HG03571 (cell line): ENCODE measurements around the gene LAPTM4A.
"Not testable (repeated sequence)": the region's sequence is repeated elsewhere in the genome, so short reads cannot be mapped to it uniquely, and the experiment has no call there.

Experiments used
- ATAC-seq: cut with Tn5 transposase; IDR thresholded peaks from one replicate; pipeline ENCODE4 v1.9.1; 2021; ENCODE audit not compliant: unreplicated experiment

The LAPTM4A gene

DNA sequence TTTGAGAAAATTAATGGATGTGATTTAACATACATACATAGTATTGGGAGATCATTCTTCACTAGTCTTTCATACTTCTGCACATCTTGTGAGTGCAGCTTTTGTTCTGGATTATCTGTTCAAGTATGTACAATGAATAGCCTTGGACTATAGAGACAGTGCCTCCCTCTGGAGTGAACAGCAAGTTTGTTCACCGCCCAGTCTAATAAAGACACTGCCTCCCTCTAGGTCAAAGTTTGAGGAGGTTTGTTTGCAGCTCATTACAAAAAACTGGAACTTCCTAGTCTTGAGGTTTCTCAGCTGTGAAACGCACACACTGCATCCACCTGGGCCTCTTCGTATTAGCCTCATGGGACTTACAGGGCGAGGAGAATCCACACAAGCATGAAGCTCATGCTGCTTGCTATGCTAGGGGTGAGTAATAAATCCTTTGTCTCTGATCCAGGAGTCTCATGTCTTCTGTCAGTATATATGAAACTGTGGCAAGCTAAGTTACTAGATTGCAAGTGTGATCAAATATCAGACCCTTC is 26.0 kb upstream of the LAPTM4A start:
- no peak for ATAC-seq

DNA sequence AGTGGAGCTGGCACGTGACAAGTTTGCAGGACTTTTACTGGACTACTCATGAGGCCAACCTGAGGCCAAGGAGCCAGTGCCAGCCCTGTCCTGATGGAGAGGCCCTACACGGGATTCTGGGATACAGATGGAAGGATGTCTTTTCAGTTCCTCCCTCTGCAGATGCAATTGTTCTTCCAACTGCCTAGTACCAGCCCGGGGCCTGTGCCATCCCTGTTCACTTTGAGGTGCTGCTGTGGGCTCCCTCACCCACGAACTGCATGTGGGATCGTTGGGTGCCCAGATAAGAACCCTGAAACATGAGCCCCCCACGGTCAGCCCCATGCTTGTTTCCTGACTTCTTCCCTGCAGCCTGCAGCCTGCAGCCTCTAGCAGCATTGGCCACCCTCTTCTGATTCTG is 25.3 kb upstream of the LAPTM4A start:
- ATAC-seq, result no peak

DNA sequence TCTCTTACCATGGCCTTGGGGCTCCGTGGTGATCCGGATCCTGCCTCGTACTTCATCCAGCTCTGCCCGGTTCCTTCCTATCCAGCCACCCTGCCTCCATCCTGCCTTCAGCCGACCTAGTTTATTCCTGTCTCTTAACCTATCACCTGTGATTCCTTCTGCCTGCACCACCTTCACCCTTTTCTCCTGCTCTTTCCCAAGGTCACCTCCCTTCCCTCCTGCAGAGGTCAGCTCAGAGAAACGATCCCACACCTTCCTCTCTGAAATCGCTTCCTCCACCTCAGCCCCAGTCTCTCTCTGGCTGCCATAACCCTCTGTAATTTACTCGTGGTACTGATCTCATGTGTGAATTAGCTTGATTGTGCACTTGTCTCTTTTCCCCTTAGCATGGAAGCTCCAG is 23.5 kb upstream of the LAPTM4A start:
- ATAC-seq, result no peak

DNA sequence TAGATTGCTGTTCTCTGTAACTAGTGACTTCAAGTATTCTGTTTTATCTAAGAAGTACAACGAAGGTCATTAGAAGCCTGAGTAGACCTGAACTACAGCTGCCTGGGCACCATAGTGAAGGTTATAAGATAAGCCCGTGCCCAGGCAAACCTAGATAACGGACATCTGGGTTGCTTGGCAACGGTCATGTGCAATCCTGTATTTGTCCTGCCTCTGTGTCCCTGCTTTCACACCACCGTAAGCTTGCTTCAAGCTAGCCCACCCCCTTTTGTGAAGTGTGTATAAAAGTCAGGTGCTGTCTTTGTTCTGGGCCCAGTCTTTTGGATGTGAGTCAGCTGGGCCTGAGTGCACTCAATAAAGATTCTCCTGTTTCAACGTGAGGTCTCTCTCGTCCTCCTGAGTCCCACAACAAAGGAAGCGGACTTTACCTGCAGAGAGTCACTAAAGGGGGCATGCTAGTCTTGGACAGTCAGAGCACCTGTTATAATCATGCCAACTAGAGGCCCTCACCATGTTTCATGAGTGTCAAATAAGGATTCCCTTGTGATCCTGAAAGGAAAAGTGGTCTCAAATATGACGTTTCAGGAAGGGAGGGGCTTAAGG is 22.7 kb upstream of the LAPTM4A start:
- ATAC-seq, result not testable (repeated sequence)

DNA sequence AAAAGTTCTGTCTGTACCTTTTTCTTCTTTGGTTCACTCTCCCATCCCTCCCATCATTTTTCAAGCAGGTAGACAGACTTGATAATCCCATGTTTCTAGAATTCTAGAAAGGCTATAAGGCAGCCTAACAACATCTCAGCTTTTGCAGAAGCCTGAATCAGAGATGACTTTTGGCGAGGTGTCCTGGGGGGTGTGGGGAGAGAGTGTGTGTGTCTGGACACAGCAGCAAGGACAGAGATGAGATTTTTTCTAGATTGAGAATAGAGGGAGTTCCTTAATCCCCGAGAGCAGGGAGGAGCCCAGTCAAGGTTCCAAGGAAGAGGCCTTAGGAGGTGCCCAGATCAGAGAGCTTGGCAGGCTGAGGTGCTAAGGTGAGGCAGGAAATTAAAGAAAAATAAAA is 22.0 kb upstream of the LAPTM4A start:
- ATAC-seq, result no peak

DNA sequence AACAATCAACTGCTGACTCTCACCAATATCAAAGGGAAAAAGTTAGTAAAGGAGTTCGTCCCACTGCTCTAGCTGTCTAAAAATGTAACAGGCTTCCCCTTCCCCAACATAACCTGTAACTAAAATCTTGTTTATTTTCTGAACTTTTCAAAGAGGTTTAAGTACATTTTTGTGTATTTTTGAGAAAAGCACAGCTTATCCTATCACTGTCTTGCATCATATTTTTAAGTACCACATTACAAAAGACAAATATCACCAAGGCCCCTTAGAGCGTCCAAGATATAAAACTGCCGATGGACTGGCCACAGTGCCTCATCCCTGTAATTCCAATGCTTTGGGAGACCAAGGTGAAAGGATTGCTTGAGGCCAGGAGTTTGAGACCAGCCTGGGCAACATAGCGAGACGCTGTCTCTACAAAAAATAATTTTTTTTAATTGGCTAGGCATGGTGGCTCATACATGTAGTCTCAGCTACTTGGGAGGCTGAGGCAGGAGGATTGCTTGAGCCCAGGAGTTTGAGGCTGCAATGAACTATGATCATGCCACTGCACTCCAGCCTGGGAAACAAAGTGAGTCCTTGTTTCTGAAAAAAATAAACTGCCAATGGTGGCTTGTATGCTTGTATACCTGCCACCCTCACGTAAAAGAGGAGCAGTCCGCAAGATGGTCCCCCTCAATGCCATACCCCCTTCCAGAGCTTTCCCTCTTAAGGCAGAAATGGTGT is 21.2 kb upstream of the LAPTM4A start:
- no peak for ATAC-seq

DNA sequence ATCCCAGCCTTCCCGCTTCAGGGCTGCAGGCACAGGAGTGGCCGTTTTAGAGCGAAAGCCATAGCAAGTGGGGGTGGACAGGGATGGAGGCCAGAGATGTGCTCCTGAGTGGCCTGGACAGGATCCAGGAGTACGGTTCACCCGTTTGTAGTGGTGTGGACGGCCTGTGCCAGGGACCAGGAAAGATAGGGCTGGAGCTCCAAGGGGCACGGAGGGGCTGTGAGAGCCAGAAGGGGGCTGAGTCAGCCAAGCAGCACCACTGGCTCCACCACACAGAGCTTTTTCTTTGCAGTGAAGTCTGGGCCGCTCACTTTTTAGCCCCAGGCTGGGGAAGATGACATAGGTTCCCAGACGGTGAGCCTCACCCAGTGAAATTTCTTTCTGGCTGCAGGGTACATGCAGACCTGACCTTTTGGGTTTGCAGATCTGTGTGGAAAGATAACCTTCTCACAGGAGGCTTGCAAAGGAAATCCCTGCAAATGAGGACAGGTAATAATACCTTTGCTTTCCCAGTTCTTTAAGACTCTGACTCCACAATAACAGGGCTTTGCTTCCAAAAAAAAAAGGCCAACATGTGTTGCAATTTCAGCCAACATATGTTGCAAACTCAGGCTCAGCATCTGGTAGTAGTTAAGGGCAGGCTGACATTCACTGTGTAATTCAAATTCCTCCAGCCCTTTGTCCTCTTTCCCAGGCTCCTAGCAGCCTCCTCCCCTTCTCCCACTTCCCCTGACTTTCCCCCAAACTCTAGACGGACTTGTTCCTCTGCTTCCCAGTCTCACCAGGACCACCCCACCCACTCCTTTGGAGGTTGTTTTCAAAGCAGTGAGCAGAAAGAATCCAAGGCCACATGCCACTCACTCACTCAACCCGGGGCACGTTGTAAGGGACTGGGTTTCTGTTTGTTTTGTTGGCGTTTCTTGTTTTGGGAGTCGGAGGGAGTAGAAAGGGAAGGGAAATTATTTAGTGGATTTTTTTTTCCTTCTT is 20.3 kb upstream of the LAPTM4A start:
- ATAC-seq, result no peak

DNA sequence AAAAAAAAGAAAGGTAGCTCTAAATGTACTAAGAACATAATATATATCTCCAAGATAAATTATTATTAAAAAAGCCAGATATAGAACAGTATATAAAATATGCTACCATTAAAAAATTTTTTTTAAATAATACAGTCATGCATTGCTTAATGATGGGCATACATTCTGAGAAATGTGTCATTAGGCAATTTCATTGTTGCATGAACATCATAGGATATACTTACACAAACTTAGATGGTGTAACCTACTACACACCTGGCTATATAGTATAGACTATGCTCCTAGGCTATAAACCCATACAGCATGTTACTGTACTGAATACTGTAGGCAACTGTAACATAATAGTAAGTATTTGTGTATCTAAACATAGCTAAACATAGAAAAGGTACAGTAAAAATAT is 18.3 kb upstream of the LAPTM4A start:
- no peak for ATAC-seq

DNA sequence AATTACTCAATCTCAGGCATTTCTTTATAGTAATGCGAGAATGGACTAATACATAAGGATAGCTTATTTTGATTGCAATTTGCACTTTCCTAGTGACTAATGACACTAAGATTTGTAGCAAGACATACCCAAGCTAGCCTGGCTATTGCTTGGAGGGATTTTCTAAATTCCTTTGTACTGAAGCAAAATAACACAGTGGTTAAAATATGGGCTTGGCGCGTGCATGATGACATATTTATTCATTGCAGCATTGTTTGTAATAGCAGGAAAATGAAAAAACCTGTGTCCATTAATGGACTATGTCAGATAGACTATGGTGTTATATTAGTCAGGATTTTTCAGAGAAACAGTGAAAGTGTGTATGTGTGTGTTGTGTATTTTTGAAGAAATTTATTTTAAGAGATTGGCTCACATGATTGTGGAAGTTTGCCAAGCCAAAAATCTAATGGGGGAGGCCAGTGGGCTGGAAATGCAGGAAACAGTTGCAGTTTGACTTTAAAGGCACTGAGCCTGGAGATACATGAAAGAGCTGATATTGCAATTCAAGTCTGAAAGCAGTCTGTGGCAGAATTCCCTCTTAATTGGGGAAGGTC is 16.7 kb upstream of the LAPTM4A start:
- no peak for ATAC-seq

DNA sequence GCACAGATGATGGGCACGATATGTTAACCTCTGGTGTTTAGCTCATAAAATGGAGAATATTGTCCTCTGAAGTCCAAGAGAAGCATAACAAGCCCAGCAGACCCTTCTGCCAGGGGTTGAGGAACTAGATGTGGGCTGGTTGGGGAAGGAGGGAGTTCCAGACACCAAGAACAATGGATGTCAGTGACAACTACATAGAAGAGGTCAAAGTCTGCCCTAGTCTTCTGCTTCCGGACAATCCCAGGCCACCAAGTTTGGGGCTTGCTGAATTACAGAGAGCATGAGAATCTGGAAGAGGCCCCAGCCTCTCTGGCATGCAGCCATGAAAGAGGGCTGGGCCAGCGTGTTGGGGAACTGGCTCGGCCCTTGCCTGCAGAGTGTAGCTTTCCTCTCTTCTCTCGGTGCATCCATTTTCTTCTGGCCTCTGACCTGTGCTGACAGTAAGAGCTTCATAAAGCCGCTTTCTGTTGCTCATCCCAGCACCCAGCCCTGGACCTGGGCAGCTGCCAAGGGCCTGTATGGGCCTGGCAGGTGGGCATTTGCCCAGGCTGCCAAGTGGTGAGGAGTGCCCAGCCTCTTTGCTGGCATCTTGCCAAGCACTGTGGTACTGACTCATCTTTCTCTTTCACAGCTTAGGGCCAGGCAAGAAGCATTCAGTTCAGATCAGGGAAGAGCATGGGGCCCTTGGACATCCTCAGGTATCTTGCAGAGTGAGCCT is 14.6 kb upstream of the LAPTM4A start:
- no peak for ATAC-seq

DNA sequence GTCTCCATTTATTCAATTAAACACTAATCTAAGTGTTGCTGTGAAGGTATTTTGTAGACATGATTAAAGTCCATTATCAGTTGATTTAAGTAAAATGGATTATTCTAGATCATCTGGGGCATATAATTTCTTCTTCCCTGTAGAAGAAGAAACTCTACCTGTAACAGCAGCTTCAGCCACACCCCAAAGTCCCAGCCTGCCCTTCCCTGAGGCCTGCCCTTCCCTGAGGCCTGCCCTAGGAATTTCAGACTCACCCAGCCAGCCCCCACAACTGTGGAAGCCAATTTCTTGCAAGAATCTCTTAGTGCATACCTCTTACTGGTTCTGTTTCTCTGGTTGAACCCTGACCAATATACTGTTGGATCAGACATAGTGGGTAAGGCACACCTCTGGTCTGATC is 13.4 kb upstream of the LAPTM4A start:
- ATAC-seq, result no peak

DNA sequence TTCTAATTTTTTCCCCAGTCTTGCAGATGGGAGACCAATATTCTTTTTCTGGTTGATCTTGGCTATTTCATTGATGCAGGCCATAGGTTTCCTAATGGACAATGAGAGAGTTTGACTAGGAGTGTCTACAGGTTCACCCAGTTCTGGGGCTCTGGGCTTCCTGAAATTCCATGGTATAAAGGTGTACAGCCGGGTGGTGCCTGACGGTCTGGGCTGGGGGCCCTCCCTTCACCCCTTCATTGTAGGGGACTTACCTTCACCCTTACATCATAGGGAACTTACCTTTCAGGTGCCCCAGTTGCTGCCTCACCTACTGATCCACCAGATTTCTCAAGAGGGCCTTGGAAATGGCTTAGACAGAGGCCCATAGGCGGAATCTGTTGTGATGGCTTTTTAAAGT is 13.0 kb upstream of the LAPTM4A start:
- no peak for ATAC-seq

DNA sequence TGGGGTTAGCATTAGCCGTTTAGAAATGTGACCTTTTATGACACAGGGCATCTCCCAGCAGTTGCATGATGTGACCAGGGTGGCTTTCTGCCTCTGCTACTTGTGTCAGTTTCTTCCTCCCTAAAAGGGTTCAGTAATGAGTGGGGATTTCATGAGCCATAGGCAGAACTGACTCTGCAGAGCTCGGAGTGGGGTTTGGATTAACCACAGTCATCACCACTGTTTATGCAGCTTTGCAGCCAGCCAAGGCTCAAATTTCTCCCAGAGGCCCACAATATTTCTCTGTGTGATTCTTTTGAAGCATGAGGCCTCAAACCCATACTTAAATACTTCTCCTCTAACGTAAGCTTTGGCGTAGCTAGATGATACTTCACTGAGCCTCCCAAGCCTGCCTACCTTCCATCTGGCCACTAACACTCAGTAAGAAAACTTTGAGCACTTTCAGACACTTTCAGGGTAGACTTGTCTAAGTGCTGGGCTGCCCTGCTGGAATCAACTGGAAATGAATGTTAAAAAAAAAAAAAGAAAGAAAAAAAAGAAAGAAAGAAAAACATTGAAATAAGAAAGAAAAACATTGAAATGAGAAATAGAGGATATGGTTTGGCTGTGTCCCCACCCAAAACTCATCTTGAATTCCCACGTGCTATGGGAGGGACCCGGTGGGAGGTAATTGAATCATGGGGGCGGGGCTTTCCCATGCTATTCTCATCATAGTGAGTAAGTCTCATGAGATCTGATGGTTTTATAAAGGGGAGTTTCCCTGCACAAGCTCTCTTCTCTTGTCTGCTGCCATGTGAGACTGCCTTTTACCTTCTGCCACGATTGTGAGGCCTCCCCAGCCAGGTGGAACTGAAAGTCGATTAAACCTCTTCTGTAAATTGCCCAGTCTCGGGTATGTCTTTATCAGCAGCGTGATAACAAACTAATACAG is 11.5 kb upstream of the LAPTM4A start:
- ATAC-seq, result no peak

DNA sequence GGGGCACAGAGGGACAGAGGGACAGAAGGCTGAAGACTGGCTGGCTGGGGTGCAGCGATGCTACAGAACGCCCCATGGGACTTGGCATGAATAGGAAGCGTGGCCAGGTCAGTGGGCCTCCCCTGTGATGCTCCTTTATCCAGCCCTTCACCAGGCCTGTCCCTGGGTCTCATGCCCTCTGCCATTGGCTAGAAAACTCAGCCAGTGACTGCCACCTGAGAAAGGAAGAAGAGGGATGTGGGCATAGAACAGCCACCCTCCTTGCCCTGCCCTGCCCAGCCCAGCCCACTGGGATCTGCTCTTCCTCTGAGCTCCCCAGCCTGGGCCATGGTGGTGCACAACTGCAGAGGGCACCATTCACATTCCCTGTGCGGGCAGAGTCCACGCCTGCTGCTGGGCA is 10.5 kb upstream of the LAPTM4A start:
- no peak for ATAC-seq

DNA sequence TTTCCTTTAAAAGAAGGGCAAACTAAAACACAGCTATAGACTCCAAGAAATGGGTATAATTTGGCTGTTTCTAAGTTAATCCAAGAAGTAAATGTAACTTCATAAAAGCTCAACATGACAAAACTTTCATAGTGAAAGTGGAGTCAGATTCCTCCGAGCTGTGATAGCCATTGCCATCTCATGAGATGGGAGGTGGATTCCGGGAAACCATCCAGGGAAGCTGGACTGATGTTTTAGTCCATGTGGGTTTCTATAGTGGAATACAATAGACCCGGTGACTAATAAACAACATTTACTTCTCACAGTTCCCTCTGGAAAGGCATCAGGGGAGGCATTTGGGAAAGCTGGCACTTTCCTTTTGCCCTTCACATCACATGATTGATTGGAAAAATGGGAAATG is 10.0 kb upstream of the LAPTM4A start:
- ATAC-seq, result no peak

DNA sequence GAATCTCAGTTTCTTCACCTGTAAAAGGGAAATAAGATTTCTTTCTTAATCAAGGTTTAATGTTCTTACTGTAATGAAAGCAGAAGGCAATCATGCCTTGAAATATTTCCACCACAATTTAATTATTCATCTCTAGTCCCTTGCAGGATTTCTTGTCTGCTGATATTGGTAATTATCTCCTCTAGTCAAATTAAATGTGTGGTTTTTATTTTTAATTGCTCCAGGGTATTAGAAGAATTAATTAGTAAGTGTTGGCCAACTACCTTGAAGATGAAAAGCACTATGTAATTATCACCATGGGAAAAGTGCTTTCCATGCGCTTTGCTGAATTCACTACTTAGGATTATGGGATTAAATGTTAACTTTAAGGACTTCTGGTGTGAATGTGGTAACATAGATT is 8.7 kb upstream of the LAPTM4A start:
- ATAC-seq, result no peak

DNA sequence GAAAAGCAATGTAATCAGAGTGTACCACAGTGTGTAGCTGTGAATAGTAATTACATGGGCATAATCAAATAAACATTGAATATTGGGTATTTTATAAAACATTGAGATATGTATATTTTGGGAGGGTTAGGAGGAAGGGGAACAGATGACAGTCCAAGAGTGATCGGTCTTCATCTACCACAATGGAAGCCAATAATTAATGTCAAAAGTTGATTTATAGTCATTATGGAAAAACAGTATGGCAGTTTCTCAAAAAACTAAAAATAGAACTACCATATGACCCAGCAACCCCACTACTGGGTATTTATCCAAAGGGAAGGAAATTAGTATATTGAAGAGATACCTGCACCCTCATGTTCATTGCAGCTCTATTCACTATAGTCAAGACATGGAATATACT is 5.8 kb upstream of the LAPTM4A start:
- ATAC-seq, result no peak

DNA sequence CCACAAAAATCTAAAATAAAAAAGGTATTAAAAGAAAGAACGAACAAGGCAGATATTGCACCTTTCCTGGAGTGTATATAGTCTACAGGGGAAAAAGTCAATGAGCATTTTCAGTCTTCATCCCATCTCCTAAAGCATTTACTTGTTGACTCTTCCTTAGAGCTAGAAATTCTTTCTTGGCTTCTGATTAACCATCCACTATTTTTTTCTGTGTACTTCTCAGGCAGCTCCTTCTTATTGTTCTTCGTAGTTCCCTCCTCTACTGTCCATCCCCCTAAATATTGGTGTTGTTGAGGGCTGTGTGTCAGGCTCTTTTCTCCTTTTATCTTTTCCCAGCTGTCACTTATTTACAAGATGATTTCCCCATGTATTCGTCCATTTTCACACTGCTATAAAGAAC is 3.5 kb upstream of the LAPTM4A start:
- no peak for ATAC-seq

DNA sequence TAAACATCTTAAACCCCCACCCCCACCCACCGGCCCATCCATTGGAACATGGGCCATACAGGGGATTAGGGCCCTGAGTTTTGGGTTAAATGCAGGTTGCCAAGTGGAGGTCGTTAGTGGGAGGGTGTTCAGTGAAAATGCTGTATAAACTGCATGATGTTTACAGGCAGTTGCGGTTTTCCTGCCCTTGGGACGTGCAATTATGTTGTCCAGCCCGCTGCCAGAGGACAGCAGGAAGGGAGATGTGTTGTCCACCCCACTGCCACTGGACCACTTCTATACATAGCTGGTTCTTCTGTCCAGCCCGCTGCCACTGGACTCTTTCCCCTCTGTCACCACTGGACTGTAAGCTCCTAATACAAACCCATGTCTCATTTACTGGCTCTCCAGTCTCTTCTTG is 2.7 kb upstream of the LAPTM4A start:
- ATAC-seq, result no peak
